GM18951 (cell line): Measurements from ENCODE around the gene DENND1B.

Source experiments
- POLR2A ChIP-seq: IDR thresholded peaks from 4 replicates; pipeline ENCODE4 v1.6.1; 2011; ENCODE audit warnings: mild to moderate bottlenecking; ENCODE audit not compliant: insufficient read length, insufficient read depth; ENCODE audit errors: extremely low read depth
- in situ Hi-C: fragments of 300-500 bp; cut with MboI; formaldehyde crosslinking; loops from one replicate; pipeline ENCODE4 v1.12.0; 2022; ENCODE audit warnings: low sequenced_read_pairs, mixed read lengths, inconsistent platforms; ENCODE audit not compliant: unreplicated experiment

Gene DENND1B

DNA sequence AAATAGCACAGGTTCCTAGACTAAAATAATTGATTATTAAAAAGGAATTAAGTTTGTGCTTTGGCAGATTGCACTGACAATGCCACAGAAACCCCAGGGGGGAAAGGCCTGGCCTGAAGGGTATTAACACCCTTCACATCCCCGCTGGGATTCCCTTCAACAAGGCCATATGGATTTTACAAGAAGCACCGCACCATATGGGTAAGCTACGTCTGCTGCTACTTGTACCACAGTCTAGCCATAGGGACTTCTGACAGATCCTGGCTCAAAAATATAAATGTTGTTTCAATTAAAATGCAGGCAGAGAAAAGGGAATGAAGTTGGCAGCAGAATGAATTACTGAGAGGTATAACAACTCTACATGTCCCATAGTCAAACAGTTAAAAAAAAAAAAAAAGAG, 101.0 kb downstream of the DENND1B start:
- no peak for TF ChIP-seq POLR2A
- in situ Hi-C loops = no loop called here

DNA sequence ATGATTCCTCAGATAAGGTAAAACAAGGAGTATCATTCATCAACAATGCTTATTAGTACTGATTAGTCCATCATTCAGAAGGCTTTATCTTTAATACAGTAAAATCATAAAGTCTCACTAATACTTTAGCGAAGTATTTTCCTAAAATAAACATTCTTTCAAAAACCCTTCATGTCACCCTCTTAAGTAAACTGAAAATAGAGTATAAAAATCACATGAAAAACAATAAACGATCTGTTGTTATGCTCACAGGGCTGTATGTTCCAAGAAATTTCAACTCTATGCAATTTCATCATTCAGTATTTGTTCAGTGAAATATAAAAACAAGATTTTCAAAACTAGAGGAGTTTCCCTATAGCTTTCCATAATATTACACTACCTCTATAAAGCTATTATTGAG, 102.0 kb downstream of the DENND1B start:
- in situ Hi-C loops = no loop called here
- TF ChIP-seq POLR2A = no peak

DNA sequence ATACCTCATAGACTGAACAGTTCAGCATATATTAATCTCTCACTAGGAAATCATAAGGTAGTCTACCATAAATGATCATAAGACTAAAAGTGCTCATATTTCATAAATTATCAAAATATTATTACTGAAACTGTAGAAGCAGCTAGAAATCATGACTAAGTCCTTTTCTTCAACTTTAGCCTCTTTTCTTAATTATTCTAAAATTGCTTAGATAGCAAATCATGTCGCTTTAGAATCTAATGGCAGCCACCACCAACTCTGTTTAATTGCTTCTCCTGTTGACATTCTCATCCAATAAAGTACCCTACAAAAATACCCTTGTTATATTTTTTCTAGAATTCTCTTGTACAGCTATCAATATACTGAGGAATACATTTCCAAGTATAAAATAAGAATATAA, 102.9 kb downstream of the DENND1B start:
- in situ Hi-C loops = no loop called here
- no peak for TF ChIP-seq POLR2A

- in situ Hi-C loops = no loop called here
- no peak for TF ChIP-seq POLR2A
Observed at GRCh38 chr1:197671920-197672319, 103.4 kb downstream of the DENND1B start.

- in situ Hi-C loops = no loop called here
- TF ChIP-seq POLR2A = no peak
Observed at GRCh38 chr1:197671140-197671539, 104.1 kb downstream of the DENND1B start.

DNA sequence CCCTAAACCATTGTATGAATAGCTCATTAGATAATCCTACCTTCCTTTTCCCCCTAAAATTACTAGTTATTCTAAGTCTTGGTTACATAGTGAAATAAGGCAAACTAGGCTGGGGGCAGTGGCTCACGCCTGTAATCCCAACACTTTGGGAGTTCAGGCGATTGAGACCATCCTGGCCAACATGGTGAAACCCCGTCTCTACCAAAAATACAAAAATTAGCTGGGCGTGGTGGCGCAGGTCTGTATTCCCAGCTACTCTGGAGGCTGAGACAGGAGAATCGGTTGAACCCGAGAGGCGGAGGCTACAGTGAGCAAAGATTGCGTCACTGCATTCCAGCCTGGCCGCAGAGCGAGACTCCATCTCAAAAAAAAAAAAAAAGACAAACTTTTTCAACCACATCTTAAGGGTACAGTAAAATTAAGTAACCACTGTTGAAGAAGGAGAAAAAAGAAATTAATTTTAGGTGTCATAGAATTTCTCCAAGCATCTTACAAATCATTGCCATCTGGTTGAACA, 108.5 kb downstream of the DENND1B start:
- in situ Hi-C loops = no loop called here
- TF ChIP-seq POLR2A = no peak

DNA sequence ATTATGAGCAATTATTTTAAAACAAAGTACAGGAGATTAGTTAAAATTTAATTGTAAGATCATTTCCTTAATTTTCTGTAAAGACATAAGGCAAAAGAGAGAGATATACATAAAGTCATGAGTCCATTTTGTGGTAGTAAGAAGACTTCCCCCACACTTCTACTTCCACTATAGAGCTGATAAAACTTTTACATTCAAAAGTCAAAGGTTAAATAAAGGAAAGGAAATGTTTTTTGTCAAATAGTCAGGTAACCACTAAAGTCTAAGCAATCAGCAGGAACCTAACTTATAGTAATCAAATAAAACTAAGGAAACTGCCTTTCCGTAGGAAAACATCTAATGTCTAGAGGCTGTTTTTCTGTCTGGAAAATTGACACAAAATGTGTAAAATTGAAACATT, 110.9 kb downstream of the DENND1B start:
- no peak for TF ChIP-seq POLR2A
- in situ Hi-C loops = no loop called here

GRCh38 chr1:197663162-197663953, 111.9 kb downstream of the DENND1B start:
- TF ChIP-seq POLR2A = no peak
- in situ Hi-C loops = no loop called here

GRCh38 chr1:197660389-197660788, 114.9 kb downstream of the DENND1B start:
- no peak for TF ChIP-seq POLR2A
- in situ Hi-C loops = no loop called here

GRCh38 chr1:197659171-197659570, 116.1 kb downstream of the DENND1B start:
- in situ Hi-C loops = no loop called here
- TF ChIP-seq POLR2A = no peak

DNA sequence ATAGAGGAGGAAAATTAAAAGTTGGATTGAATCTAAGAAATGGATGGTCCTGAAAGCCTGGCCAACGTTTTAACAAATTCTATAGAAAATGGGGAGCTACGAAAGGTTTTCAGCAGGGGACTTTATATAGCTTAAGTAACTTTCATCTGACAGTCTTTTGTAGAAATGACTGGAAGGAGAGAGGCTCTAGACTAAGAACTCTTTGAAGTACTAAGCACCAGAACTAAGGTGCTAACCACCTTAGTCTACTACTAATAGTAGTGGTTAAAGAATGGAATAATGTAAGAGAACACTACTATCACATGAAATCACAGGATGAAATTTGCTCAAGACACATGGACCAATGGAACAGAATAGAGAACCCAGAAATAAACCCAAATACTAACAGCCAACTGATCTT, 126.1 kb downstream of the DENND1B start:
- no peak for TF ChIP-seq POLR2A
- in situ Hi-C loops = no loop called here

DNA sequence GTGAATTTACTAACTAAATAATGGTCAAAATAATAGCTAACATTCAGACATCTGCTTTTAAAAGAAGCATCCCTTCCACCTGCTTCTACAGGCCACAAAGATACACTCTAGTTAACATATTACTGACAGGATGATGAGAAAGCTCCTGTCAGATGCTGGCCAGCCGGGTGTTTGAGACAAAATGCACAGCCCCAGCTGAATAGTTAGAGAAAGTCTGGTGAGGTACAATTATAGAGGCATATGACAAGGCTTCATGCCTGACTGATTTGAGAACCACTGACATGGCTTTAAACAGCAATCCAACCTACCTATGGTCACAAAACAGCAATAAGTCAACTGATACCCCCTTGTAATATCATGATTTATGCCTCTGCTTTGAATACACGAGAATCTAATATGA, 137.0 kb downstream of the DENND1B start:
- in situ Hi-C loops = no loop called here
- TF ChIP-seq POLR2A = no peak

- in situ Hi-C loops = no loop called here
- no peak for TF ChIP-seq POLR2A
Observed at GRCh38 chr1:197637406-197637805, 137.9 kb downstream of the DENND1B start.

- TF ChIP-seq POLR2A = no peak
Observed at GRCh38 chr1:197633447-197634078, 141.7 kb downstream of the DENND1B start.

More at GRCh38 chr1:197633447-197634078, 141.7 kb downstream of the DENND1B start:
- in situ Hi-C loops = no loop called here
